ENCODE measurements around the gene JCHAIN. TPM values are rescaled to one million over a fixed set of nuclear protein-coding genes. Genes with fewer than 3 reads are reported as not detected.

Gene JCHAIN
- total and polyA plus RNA-seq, 2 donors (not counting 1 experiment from before 2014, with no cell fraction given) = 11.3 to 28.7 TPM

GRCh38 chr4:70614184-70614555, 52.1 kb downstream of the JCHAIN start:
- Histone ChIP-seq H3K79me2 (ENCODE audit: control insufficient read depth, insufficient read depth, low read length) (no peaks in the 10 kb centered on the region), H3K27ac (ENCODE audit: insufficient read depth, low read length) (no peak overlapping the region), H3K4me1 (ENCODE audit: control insufficient read depth, extremely low read depth, insufficient read depth, low read length) (no peaks in the 10 kb centered on the region), H3K27me3 (ENCODE audit: control insufficient read depth, insufficient read depth, low read length) (no peaks in the 10 kb centered on the region), H3K4me2 (ENCODE audit: extremely low read depth, insufficient read depth, low read length) (peak overlapping the region; percentile 42), H4K20me1 (ENCODE audit: control insufficient read depth, extremely low read depth, insufficient read depth, low read length) (no peaks in the 10 kb centered on the region), H3K4me3 (replicated peaks in 1 of 4; ENCODE audit: control extremely low read depth in 1 of 4, insufficient read depth in 1 of 4, low read depth in 3 of 4, low read length in 4 of 4) (peak overlapping the region; percentile 8 to 61 (median 30)), H2AFZ (ENCODE audit: low read length) (peak overlapping the region; percentile 42), H3K9ac (ENCODE audit: insufficient read depth, low read length) (no peak overlapping the region), H3K9me3 (ENCODE audit: control insufficient read depth, insufficient read depth, low read depth, low read length) (no peaks in the 10 kb centered on the region), H3K36me3 (ENCODE audit: control insufficient read depth, insufficient read depth, low read length) (no peaks in the 10 kb centered on the region)
- no peak for TF ChIP-seq EZH2 (IDR thresholded peaks at IDR 0.05; ENCODE audit: low read length, missing control alignments)
- no peak for TF ChIP-seq CTCF (conservative IDR thresholded peaks at IDR 0.05 in 1 of 2, IDR thresholded peaks at IDR 0.05 in 1 of 2; ENCODE audit: low read depth in 1 of 2, low read length in 2 of 2)
- peak in 1 of 2 donors; percentile 14 for DNase-seq (ENCODE audit: low read depth in 2 of 2)

GRCh38 chr4:70613306-70614183, 52.8 kb downstream of the JCHAIN start:
- Histone ChIP-seq H2AFZ (ENCODE audit: low read length) (peak overlapping the region; percentile 42), H4K20me1 (ENCODE audit: control insufficient read depth, extremely low read depth, insufficient read depth, low read length) (no peaks in the 10 kb centered on the region), H3K4me1 (ENCODE audit: control insufficient read depth, extremely low read depth, insufficient read depth, low read length) (no peaks in the 10 kb centered on the region), H3K9ac (ENCODE audit: insufficient read depth, low read length) (no peak overlapping the region), H3K4me3 (replicated peaks in 1 of 4; ENCODE audit: control extremely low read depth in 1 of 4, insufficient read depth in 1 of 4, low read depth in 3 of 4, low read length in 4 of 4) (peak overlapping the region; percentile 8 to 61 (median 30)), H3K27ac (ENCODE audit: insufficient read depth, low read length) (no peak overlapping the region), H3K36me3 (ENCODE audit: control insufficient read depth, insufficient read depth, low read length) (no peaks in the 10 kb centered on the region), H3K4me2 (ENCODE audit: extremely low read depth, insufficient read depth, low read length) (peak overlapping the region; percentile 42), H3K79me2 (ENCODE audit: control insufficient read depth, insufficient read depth, low read length) (no peaks in the 10 kb centered on the region), H3K9me3 (ENCODE audit: control insufficient read depth, insufficient read depth, low read depth, low read length) (no peaks in the 10 kb centered on the region), H3K27me3 (ENCODE audit: control insufficient read depth, insufficient read depth, low read length) (no peaks in the 10 kb centered on the region)
- TF ChIP-seq EZH2 (IDR thresholded peaks at IDR 0.05; ENCODE audit: low read length, missing control alignments) = no peak
- no peak for TF ChIP-seq CTCF (conservative IDR thresholded peaks at IDR 0.05 in 1 of 2, IDR thresholded peaks at IDR 0.05 in 1 of 2; ENCODE audit: low read depth in 1 of 2, low read length in 2 of 2)
- peak in 1 of 2 donors; percentile 41 for DNase-seq (ENCODE audit: low read depth in 2 of 2)

GRCh38 chr4:70608324-70608723, 58.0 kb downstream of the JCHAIN start:
- Histone ChIP-seq H2AFZ (ENCODE audit: low read length) (no peak overlapping the region), H3K4me2 (ENCODE audit: extremely low read depth, insufficient read depth, low read length) (no peak overlapping the region), H3K79me2 (ENCODE audit: control insufficient read depth, insufficient read depth, low read length) (no peaks in the 10 kb centered on the region), H3K4me3 (replicated peaks in 1 of 4; ENCODE audit: control extremely low read depth in 1 of 4, insufficient read depth in 1 of 4, low read depth in 3 of 4, low read length in 4 of 4) (no peak overlapping the region), H4K20me1 (ENCODE audit: control insufficient read depth, extremely low read depth, insufficient read depth, low read length) (no peaks in the 10 kb centered on the region), H3K9me3 (ENCODE audit: control insufficient read depth, insufficient read depth, low read depth, low read length) (no peaks in the 10 kb centered on the region), H3K36me3 (ENCODE audit: control insufficient read depth, insufficient read depth, low read length) (no peaks in the 10 kb centered on the region), H3K27me3 (ENCODE audit: control insufficient read depth, insufficient read depth, low read length) (no peaks in the 10 kb centered on the region), H3K9ac (ENCODE audit: insufficient read depth, low read length) (no peak overlapping the region), H3K27ac (ENCODE audit: insufficient read depth, low read length) (no peak overlapping the region), H3K4me1 (ENCODE audit: control insufficient read depth, extremely low read depth, insufficient read depth, low read length) (no peaks in the 10 kb centered on the region)
- TF ChIP-seq EZH2 (IDR thresholded peaks at IDR 0.05; ENCODE audit: low read length, missing control alignments) = no peak
- no peak for TF ChIP-seq CTCF (conservative IDR thresholded peaks at IDR 0.05 in 1 of 2, IDR thresholded peaks at IDR 0.05 in 1 of 2; ENCODE audit: low read depth in 1 of 2, low read length in 2 of 2)
- DNase-seq (ENCODE audit: low read depth in 2 of 2) = no peak

Measured in fibroblast of lung (primary cell).